Measurements from ENCODE around the gene LEKR1.

GRCh38 chr3:156797368-156797767, 28.8 kb upstream of the LEKR1 start:
- TF ChIP-seq CTCF (CRISPR knock-in tag; IDR thresholded peaks at IDR 0.05) (no peak), HCFC1 (IDR thresholded peaks at IDR 0.05; ENCODE audit: low read depth, low read length) (no peak), MYC (CRISPR knock-in tag; IDR thresholded peaks at IDR 0.05; ENCODE audit: borderline replicate concordance) (no peak), TAF1 (CRISPR knock-in tag; IDR thresholded peaks at IDR 0.05) (no peak), ZNF350 (CRISPR knock-in tag; IDR thresholded peaks at IDR 0.05; ENCODE audit: borderline replicate concordance, low read depth) (no peak), JUND (CRISPR knock-in tag; IDR thresholded peaks at IDR 0.05) (no peak), POLR2AphosphoS2 (IDR thresholded peaks at IDR 0.05; ENCODE audit: low read depth, low read length) (no peak), REPIN1 (CRISPR knock-in tag; IDR thresholded peaks at IDR 0.05; ENCODE audit: borderline replicate concordance, low read depth) (no peak), GATA4 (IDR thresholded peaks at IDR 0.05; ENCODE audit: borderline replicate concordance, low read depth) (no peak), ETS1 (CRISPR knock-in tag; IDR thresholded peaks at IDR 0.05) (no peak), SCMH1 (CRISPR knock-in tag; IDR thresholded peaks at IDR 0.05; ENCODE audit: borderline replicate concordance) (no peak)
